Femur (tissue), 1 donor: Measurements from ENCODE around the gene KIF16B.

Source experiments
- DNase-seq: peaks from one replicate; pipeline ENCODE4 v3.0.0-alpha.2; 2017

Gene KIF16B

DNA sequence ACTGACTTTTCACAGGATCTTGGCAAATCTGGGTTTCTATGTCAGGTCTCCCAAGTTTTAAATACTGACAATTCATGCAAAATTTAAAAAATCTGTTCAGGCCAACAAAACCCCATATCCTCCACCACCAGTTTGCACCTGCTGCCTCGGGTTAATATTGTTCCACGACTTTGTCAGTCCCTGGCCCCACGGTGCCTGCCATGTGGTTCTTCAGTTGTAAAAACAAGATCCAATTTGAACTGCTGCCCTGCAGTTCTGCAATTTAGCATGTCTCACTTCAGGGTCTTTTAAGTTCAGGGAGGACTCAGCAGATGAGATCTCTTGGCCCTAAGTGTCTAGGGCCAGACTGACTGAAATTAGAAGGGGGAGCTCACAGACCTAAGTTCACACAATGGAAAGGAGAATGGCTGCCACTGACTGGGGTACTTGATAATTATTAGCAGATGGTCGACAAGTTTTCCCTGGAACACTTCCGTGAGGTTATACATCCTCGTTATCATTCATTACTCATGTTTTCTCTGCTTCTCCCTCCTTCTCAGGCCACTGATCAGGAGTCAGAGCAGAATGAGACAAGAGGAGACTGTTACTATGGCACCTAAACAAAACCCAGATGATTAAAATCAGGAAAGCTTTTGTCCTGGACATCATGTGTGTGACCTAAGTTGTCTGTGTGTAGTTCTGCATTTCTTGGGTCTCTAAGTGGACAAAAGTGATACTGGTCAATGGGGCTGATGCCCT lies 223.6 kb downstream of the KIF16B start:
- no peak for DNase-seq

DNA sequence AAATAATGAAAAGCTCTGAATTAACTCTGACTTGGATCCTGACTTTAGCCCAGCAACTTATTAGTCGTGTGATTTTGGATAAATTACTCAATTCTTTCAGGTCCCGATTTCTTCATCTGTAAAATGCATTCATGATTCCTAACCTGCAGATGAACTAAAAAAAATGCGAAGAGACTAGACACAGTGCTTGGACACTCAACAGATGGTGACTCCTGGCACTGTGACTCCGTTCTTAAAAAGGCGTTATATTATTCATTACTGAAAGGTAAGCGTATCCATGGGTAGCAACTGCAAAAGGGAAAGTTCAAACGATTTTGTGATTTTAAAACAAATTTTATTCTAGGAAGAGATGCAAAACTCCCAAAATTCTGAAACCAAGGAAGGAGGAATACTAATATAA lies 226.3 kb downstream of the KIF16B start:
- DNase-seq, result no peak

DNA sequence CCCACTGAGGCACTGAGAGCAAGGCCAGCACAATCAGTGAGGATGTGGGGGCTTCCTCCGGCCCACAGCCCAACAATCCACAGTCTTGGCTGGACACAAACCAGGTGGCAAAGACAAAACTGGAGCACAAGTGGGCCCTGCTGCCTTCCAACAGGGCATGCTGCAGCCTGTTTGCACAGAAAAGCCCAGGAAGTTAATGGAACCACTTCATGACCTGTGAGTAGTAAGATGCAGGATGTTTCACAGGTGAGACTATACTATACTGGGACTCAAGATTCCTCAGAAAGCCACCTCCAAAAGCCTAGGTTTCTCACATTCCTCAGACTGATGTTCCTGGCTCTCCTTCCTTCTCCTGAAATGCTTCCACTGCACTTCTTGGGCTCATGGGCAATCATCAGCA lies 235.5 kb downstream of the KIF16B start:
- no peak for DNase-seq

DNA sequence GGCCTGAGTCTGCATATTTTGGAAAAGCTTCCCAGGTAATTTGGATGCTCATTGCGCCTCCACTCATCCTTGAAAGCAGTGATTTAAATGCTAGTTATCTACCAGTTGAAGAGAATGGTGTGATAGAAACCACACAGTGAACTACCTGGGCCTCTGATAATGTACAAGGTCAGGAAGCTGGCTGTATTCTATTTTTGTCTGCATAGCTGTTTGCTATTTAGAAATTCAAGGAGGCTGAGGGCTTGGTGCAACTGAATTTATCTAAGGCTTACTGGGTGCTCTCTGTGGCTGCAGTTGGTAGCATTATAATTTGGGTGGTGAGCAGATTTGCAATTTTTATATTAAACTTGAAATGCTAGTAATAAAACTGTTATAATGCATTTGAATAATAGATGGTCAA lies 245.6 kb downstream of the KIF16B start:
- no peak for DNase-seq

DNA sequence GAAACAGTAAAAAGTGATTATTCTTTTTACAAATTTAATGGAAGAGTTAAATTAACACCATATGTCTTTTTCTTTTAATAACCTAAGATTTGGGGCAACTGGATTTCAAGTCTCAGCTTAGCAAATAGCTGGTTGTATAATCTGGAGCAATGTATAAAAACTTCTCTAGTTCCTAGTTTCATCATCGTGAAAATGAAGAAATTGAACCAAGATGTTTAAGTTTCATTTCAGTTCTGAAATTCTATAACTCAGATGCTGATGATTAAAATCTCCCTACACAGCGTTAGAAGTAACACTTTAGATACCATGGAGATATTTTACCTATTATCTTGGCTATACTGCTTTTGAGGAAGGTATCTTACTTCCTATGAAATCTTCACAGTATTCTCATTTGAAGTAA lies 252.0 kb downstream of the KIF16B start:
- no peak for DNase-seq

DNA sequence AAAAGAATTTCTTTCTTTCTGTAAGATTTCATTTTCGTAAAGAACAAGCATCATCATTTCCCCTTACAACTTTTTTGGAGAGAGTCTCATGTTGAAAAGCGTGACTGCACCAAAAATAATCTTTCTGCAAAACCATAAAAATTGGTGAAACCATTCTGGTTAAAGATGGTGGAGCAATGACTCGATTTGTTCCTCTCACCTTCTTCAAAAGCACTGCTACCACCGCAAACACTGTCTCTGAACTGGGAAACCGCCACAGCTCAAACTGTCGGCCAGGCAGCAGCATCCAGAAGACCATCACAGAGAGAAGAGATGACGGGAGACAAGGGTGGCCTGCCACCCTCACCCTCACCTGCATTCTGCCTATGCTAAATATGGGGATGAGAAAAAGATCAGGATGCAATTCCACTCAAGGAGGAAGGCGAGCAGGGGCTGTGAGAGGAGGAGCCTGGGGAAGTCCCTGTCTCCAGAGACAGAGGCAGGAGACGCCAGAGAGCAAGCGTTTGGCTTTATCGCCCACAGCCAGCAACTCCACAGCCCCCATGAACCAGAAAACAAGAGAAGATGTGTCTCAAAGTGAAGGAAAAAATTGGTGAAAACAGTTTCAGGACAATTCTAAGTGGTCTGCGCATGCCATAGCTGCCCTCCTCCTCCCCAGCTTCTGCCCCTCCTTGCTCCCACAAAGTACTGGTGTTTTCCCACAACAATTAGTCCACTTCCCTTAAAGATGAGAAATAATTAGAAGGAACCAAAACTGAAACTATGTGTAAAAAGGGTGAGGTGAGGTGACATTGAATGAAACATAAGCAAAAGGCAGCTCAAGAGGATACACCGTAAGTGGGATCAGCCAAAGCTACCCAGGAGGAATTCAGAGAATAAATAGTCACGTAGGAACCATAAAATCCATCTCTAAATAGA lies 255.5 kb downstream of the KIF16B start:
- no peak for DNase-seq

DNA sequence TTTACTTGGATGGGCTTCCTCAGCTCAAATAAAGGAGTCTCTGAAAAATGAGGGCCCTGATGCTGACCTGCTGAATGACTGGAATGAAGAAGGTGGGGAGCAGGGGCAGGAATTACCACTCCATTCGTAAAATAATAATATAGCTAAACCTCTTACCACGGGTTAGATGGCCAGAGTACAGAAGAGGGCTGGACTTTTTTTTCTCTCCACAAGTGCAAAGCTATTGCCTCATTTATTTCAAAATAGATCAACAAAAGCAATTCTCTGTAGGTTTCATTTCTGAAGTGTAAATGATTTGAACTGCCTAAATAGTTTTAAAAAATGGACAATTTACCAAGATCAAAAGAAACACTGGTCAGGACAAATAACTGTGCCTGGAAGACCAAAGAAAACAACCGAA lies 256.7 kb downstream of the KIF16B start:
- DNase-seq, result no peak

DNA sequence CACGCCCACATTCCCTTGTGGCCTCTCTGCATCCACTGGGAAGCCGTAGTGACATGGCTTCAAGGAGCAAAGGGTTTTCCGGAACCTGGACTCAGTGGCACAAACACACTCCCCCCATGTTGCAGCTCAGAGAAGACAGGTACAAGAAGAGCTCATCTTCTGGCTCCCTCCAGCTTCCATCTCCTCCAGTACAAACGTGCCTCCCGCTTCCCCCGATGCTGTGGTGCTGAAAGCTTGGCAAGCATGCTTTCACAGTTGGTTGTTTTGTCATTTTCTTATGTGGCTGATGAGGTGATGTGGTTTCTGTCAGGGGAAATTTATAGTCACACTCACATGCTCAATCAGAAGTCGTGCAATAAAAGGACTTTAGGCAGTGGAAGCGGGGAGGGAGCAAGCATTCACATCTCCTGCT lies 258.5 kb downstream of the KIF16B start:
- DNase-seq, result no peak

DNA sequence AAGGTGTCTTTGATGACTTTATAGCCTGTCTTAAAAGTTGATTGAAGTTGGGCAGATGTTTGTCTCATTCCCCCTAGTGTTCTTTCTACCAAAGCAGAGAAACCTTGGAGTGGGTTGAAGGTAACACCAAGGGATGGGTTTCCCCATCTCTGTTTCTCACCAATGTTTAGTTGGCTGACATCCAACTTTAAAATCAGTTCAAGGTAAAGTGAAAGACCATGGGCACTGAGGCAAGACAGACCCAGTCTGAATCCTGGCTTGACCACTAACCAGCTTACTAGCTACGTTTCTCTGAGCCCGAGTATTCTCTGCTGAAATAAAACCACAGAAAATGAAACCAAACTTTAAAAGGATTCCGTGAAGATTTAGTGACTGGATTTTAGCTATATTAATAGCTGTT lies 258.9 kb downstream of the KIF16B start:
- DNase-seq, result no peak

DNA sequence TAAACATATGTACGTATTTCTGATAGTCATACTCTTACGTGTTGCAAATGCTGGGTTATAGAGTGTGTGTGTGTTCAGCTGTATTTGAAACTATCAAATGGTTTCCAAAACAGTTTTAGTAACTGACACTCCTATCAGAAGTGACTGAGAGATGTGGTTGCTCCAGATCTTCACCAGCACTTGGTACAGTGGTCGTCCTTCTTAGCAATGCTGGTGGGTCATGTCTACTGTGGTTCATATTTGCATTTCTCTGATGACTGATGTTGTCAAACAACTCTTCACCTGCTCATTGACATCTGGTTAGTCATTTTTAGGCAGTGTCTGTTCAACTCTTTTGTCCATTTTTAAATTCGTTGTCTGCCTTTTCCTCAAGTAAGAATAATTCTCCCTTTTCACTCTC lies 259.3 kb downstream of the KIF16B start:
- no peak for DNase-seq

DNA sequence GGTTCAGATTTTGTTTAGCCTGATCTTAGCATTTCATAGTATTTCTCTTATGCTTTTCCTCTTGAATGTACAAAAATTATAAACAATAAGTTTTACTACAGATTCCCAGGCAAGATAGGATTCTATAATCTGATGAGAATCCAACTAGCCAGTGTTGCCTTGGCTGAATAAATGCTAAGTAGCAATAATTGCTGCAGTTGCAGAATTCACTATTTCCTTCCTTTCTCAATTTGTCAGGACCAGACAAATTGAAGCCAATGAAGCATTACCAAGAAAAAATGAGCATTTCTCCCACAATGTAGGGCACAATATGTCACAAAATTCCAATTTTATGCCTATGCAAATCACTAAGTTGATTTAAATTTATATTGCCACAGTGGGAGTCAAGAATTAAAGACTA lies 260.2 kb downstream of the KIF16B start:
- DNase-seq, result no peak

DNA sequence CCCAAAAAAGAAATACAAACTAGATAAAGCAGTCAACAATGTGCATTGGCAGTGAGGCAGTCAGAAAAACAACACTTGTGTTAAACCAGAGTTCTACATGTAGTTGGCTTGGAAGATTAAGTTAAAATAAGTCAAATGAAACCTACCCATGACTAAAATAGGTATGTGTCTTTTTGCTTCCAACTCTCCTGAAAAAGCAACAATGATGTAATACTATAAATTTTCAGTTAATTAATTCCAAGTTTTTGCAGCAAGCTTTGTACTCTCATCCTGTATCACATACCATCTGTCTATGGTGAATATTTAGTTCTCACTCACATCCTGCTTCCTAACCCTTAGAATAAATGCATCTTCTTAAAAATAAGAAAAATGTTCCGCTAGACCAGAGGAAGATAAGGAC lies 261.5 kb downstream of the KIF16B start:
- no peak for DNase-seq

DNA sequence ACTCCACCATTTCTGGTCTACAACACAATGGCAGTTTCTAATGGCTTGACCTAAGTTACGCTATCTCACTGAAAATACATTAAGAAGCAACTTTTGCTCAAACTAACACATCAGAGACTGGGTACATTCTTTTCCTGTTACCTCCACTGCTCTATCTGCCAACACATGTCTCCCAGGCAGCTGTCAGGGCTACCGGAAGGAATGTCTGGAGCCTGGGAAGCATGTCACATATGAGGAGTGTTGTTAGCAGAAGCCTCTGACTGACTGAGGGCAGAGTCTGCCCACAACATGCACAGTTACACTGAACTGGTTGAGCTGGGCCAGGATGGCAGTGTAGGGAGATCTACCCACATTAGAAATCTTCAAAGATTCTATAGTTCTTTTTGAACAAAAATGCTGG lies 264.5 kb downstream of the KIF16B start:
- peak; percentile 39 for DNase-seq

DNA sequence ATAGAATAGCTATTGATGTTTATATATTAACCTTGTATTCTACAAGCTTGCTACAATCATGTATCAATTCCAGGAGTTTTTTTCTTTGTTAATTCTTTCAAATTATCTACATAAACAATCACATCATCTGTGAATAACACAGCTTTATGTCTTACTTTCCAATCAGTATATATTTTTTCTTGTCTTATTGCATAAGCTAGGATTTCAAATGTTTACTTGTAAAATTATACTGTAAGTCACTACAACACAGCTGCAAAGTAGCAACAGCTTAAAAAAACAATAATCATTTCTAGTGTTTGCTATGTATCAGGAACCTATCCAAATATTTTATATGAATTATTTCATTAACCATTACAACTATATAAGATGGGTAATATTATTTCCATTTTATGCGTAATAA lies 270.4 kb downstream of the KIF16B start:
- DNase-seq, result no peak

DNA sequence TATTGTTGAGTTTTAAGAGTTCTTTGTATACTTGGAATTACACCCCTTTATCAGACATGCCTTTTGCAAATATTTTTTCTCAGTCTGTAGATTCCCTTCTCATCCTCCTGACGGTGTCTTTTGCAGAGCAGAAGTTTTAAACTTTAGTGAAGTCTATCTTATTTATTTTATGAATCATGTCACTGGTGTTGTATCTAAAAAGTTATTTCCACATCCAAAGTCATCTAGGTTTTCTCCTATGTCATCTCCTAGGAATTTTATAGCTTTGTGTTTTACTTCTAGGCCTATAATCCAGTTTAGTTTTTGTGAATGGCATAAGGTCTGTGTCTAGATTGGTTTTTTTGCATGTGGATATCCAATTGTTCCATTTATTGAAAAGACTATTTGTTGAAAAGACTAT lies 271.3 kb downstream of the KIF16B start:
- no peak for DNase-seq

DNA sequence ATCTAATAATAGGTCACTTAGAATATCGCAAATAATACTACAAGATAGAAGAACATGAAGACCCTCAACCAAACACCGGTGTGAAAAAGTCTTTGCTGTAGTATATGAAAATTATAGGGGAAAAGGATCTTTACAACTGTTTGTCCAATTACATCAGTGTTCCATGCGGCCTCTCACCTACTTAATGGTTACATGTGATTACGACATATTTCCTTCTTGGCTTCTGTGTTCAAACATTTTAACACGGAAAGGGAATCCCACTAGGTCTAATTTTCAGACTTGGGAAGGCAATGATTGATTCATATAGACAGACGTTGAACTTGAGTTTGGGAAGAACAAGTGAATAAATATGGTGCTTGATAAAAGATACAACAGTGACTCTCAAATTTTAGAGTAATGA lies 273.4 kb downstream of the KIF16B start:
- DNase-seq, result no peak

DNA sequence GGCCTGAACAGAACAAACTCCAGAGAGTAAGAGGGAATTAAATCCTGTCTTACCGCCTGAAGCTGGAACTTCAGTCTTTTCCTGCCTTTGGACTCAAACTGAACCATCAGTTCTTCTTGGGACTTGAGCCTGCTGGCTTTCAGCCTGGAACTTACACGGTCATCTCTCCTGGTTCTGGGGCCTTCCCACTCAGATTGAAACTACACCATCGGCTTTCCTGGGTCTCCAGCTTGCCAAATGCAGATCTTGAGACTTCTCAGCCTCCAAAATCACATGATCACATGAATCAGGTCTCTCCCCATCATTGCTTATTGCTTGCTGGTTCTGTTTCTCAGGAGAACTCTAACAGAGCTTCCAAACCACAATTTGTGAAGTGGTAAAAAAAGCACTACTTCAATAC lies 276.3 kb downstream of the KIF16B start:
- peak; percentile 72 for DNase-seq

DNA sequence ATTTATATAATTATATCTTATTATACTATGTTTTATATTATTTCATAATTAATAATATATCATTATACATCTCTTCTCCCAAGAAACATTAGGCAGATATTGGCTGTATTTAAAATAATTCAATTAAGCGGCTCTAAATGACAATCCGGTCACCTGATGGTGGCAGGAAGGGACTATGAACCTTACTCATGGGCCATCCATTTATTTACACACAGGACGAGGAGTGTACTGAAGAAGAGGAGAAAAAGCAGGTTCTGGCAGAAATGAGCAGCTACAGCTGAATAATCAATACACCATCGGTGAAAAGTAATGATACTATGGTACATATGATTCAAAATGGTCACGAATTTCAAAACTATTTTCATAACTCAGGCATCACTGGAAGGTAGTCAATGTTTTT lies 277.7 kb downstream of the KIF16B start:
- no peak for DNase-seq

DNA sequence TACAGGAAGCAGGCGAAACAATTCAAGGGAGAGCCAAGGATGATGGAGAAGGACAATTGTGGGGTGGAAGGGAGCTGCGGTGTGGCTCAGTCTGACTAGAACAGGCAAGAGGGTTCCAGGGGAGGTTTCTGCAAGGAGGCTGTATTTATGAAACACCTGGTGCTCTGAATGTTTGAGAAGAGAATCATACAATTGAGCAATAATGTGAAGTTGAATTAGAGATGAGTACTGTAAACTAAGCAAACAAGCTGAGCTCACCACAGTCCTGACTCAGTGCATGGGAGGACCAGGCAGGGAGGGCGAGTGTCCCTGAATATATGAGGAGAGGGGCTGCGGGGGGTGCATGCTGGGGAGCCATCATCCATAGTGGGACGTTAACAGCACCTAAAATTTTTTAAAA lies 279.7 kb downstream of the KIF16B start:
- DNase-seq, result no peak

DNA sequence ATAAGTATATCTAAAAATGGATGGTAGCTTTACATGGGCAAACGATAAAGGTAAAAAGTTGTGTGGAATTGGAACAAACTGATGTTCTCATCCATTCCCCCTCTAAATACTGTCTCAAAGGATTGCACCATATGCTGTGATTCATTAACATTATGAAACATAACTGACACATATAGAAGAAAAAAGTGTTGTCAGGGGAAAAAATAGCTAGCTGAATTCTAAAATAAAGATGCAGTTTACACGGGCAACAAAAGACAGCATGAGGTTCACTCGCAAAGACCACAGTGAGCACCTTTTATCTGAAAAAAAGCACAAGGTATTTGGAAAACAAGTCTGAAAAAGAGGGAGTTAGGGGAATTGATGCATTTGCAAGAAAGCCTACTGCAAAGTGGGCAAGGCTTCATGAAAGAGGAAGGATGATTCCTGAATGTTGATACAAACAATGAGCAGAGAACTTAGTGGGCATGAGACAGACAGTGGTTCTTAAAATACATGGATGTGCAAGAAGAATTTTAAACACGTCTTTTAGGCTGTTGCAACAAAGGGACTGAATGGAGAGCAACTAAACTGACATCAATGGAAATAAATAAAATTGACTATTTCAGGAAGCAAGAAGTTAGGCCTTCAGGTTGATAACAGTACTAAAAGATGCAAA lies 280.9 kb downstream of the KIF16B start:
- DNase-seq, result no peak

DNA sequence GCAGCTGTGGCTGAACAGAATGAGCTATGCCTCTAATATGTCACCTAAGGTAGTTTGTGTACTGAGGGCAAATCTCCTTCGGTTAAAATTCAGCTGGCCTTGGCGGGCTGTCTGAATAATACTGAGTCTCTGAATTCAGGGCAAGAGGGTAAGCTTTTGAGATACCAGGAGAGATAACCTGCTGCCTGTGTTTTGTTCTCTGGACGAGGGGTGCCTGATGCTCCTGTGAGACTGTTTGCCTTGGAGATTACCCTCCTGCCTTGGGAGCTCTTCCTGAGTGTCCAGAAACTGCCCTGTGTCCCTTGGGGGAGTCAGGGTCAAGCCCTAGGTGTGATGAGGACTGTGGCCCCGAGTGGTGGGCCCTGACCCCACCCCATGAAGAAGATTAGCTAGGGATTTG lies 282.9 kb downstream of the KIF16B start:
- no peak for DNase-seq

DNA sequence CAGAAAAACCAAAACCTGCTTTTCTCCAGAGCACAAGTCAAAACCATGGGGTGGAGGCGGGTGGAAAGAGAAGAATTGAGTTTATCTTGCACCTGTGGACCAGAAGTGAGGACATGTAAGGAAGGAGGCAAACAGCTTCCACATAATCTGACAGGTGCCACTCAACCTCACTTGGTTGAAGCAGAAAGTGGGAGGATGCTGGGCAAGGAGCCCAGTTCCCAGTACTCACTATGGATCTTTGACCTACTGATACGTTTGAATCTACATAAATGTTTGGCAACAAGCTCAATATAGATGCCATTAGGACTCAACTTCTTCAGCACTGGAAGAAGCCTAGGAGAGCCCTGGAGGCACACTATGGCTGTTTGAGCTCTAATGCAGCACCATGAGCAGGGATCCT lies 285.5 kb downstream of the KIF16B start:
- DNase-seq, result no peak

DNA sequence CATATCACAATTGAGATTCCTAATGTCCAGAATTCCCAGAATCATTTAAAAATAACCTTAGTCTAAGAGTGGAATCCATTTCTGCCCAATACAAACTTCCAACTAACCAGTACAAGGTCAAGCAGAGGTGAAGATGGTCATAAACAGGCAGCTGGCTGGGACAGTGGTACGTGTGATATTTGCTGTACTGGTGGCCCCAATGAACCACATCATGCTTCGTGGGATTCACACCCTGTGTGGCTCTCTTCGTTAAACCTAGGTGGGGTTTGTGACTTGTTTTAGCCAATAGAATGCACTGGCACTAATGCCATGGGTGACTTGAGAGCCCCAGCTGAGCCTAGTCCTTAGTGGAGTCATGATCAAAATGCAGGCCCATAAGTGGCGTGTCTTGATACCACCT lies 286.6 kb downstream of the KIF16B start:
- DNase-seq, result no peak
